Pulmonary artery endothelial cell (primary cell): ENCODE results near the gene ZNF274. TPM values are rescaled to one million over a fixed set of nuclear protein-coding genes. Genes with fewer than 3 reads are reported as not detected.
"Not testable (repeated sequence)": the region's sequence is repeated elsewhere in the genome, so short reads cannot be mapped to it uniquely, and the experiment has no call there.

Source experiments
- DNase-seq: peaks from one replicate; pipeline ENCODE4 v3.0.0-alpha.2; 2011; ENCODE audit warnings: low read depth, low spot score
- total RNA-seq: library from RNA; depleted of rRNA; stranded (reverse); fragments of >200 nt; gene quantifications from 2 replicates; pipeline ENCODE4 v1.2.3, GENCODE V29; 2014

Gene ZNF274
- total RNA-seq, 1 donor from 2014 or later = 19.7 TPM

GRCh38 chr19:58212336-58213074 lies 29.6 kb downstream of the ZNF274 start:
- DNase-seq = no peak

- DNase-seq = no peak
These were observed 30.2 kb downstream of the ZNF274 start for GRCh38 chr19:58213075-58213369.

- DNase-seq = no peak
These were observed 34.2 kb downstream of the ZNF274 start for GRCh38 chr19:58217069-58217481.

- no peak for DNase-seq
These were observed 34.9 kb downstream of the ZNF274 start for GRCh38 chr19:58217607-58218391.

- DNase-seq = no peak
These were observed 36.0 kb downstream of the ZNF274 start for GRCh38 chr19:58218899-58219298.

- DNase-seq = no peak
These were observed 45.2 kb downstream of the ZNF274 start for GRCh38 chr19:58227964-58228584.

GRCh38 chr19:58228585-58229254 lies 45.9 kb downstream of the ZNF274 start, which contains the start of gene ZNF544:
Gene ZNF544 (plus strand): TSS chr19:58228914. CDS start chr19:58244024, 15,110 bp downstream.
- peak; percentile 39 for DNase-seq

- DNase-seq = no peak
These were observed 46.4 kb downstream of the ZNF274 start for GRCh38 chr19:58229255-58229639.

GRCh38 chr19:58237324-58237723 lies 54.5 kb downstream of the ZNF274 start:
- no peak for DNase-seq

GRCh38 chr19:58243351-58243750 lies 60.5 kb downstream of the ZNF274 start:
- DNase-seq = no peak

GRCh38 chr19:58248886-58249285 lies 66.0 kb downstream of the ZNF274 start:
- no peak for DNase-seq

- no peak for DNase-seq
These were observed 69.3 kb downstream of the ZNF274 start for GRCh38 chr19:58252102-58252685.

- DNase-seq = not testable (repeated sequence)
These were observed 75.4 kb downstream of the ZNF274 start for GRCh38 chr19:58258259-58258658.

GRCh38 chr19:58261600-58261967 lies 78.7 kb downstream of the ZNF274 start:
- DNase-seq = no peak

GRCh38 chr19:58261968-58262921 lies 79.4 kb downstream of the ZNF274 start:
- no peak for DNase-seq

- DNase-seq = no peak
These were observed 80.0 kb downstream of the ZNF274 start for GRCh38 chr19:58262922-58263296.
